ENCODE results near the gene CCDC9B.

Gene CCDC9B

DNA sequence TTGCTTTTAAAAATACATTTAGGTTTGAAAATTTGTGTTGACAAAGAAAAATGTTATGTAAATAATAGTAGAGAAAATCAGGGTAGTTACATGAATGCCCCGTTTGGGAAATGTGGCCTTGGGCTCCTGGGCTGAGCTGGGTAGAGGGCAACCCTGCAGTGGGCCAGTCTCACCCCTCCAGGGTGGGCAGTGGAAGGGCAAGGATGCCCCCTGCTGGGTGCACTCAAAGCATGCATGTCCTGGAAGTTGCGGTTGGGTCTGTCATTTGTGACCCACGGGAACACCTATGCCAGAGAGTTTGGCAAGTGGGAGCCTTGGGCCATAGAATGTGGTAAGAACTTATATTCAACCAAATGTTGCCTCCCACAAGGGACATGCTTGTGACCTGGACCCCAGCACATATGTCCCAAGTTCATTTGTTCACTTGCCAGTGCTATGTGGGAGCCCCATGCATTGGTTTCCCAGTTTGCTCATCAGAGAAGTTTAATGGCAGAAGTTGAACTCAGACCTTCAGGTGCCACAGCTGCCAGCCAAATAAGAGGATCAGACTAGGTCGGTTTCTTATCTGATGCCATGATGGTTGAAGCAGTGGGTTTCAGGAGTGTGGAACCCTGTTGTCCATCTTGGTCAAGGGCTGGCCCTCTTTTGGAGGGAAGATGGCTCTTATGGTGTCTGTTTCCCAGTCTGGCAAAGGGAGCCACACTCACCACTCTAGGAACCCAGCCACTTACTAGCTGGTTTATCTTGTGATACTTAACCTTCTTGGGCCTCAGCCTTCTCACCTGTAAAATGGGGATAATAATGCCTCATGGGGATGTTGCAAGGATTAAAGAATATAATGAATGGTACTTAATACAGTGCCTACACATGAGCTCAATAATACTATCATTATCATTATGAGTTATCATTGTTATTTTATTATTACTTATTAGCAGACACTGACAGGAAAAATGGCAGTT lies 30.5 kb downstream of the CCDC9B start:
- DNase-seq (ENCODE audit: low read depth in 2 of 2), result peak; percentile 39 to 61

- DNase-seq (ENCODE audit: low read depth in 2 of 2), result no peak
Measured at GRCh38 chr15:40309344-40309862, 31.3 kb downstream of the CCDC9B start.

DNA sequence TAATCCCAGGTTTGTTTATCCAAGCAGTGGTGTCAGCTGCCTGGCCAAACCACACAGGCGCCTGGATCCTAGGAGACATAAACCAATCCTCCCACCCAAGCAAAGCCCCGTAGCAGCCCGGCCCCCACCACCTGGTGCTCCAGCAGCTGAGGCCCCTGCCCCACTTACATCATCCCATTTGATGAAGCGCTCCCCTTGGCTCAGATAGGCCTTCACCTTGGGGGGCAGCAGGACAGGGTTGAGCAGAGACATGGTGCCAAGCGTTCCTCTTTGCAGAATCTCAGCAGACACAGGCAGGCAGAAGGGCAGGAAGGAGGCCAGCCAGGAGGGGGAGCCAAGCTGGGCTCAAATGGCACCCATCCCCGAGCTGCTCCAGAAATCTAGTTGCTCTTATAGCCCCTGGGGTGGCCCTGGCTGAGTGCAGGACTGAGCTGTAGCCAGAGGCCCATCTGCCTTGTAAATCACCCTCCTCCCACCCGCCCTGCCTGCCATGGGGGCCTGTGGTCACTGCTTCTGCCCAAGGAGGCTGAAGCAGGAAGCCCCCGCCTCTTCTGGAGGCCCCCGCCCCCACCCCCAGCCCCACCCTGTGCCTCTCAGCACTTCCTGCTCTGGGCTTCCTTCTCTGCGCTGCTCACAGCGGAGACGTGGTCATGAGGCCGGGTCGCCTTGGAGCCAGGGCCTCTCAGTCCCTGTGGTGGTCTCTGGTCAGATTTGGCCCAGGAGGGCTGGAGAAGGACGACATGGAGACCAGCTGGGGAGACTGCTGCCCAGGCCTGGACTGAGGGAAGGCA lies 33.1 kb downstream of the CCDC9B start, which contains the start of gene PLCB2:
Gene PLCB2, minus strand, starts transcription at position 515 of the 791 bp plus-strand sequence. Its CDS starts 263 bp downstream, at position 252.
- peak; percentile 31 to 52 for DNase-seq (ENCODE audit: low read depth in 2 of 2)

GRCh38 chr15:40306908-40307307 lies 33.8 kb downstream of the CCDC9B start:
- no peak for DNase-seq (ENCODE audit: low read depth in 2 of 2)

DNA sequence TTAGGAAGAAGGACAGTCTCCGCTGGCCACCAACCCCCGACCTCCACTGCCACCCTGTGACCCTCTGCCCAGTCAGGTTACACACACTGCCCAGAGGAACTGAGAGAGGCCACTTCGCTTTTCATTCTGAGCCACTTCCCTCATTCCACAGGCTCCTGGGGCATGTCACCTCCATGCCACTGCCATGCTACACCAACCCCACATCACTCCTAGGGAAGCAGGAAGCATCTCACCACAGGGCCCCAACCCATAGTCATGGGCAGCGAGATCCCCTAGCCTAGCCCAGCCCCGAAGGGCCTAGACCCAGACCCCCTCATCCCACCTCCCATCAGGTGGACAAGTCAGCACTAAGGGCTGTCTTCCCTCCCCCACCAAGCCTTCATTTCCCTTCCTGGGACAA lies 34.4 kb downstream of the CCDC9B start:
- DNase-seq (ENCODE audit: low read depth in 2 of 2), result no peak

DNA sequence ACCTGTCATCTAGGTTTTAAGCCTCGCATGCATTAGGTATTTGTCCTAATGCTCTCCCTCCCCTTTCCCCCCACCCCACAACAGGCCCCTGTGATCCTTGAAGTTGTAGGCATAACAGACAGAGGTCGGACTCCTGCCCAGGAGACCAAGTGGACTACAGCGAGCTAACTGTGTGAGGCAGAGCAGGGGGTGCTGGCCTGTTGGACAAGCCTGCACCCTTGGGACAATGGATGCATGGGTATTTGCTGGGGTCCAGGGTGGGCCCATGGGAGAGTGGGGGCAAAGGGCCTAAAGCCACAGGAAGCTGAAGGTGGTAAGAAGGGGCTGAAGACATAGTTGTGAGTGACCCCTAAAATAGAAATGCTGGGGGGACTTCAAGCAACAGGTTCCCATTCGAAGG lies 35.5 kb downstream of the CCDC9B start:
- DNase-seq (ENCODE audit: low read depth in 2 of 2), result no peak

- no peak for DNase-seq (ENCODE audit: low read depth in 2 of 2)
Measured at GRCh38 chr15:40303576-40303975, 37.2 kb downstream of the CCDC9B start.

- no peak for DNase-seq (ENCODE audit: low read depth in 2 of 2)
Measured at GRCh38 chr15:40302981-40303380, 37.8 kb downstream of the CCDC9B start.

- DNase-seq (ENCODE audit: low read depth in 2 of 2), result no peak
Measured at GRCh38 chr15:40302288-40302886, 38.4 kb downstream of the CCDC9B start.

DNA sequence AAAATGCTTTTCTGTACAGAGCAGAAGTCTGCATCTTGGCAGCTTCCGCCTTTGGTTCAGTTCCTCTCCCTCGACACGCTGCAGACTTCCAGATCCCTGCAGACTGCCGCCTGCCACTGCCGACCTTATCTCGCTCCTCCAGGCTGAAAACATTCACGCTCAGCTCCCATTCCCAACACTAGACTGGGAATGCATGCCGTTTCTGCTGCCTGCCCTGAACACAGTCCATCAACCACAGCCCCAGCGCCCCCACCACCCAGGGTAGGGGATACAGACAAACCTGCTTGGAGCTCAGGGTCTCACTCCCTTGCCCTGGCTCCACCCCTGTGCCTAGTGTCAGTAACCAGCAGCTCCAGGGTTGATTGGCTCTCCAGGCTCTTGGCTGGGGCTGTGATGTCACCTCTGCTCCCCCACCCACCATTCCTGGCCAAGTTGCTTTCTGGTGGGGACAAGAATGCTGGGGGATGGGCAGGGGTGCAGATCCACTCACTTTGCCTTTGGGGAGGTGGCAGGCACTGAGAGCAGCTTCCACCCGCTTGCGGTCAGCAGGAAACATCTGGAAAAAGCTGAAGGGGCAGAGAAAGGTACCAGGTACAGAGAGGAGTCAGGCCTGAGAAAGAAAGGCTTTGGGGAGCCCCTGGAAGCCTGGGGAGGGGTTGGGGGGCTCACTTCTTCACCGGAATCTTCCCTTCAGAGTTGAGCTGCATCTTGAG lies 39.1 kb downstream of the CCDC9B start:
- no peak for DNase-seq (ENCODE audit: low read depth in 2 of 2)

GRCh38 chr15:40300771-40301170 lies 40.0 kb downstream of the CCDC9B start:
- DNase-seq (ENCODE audit: low read depth in 2 of 2), result no peak

DNA sequence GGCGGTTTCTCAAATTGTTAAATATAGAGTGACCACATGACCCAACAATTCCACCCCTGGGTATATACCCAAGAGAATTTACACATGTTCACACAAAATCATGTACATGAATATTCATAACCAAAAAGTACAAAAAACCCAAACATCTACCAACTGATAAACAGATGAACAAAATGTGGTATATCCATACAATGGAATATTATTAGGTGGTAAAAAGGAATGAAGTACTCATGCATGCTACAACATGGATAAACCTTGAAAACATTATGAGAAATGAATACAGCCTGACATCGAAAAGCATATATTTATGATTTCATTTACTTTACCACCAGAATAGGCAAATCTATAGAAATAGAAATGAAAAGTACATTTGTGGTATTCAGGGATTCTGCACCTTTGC lies 40.4 kb downstream of the CCDC9B start:
- DNase-seq (ENCODE audit: low read depth in 2 of 2), result no peak

- no peak for DNase-seq (ENCODE audit: low read depth in 2 of 2)
Measured at GRCh38 chr15:40298216-40298935, 42.4 kb downstream of the CCDC9B start.

- no peak for DNase-seq (ENCODE audit: low read depth in 2 of 2)
Measured at GRCh38 chr15:40297356-40297755, 43.4 kb downstream of the CCDC9B start.

- no peak for DNase-seq (ENCODE audit: low read depth in 2 of 2)
Measured at GRCh38 chr15:40296561-40297230, 44.0 kb downstream of the CCDC9B start.

- no peak for DNase-seq (ENCODE audit: low read depth in 2 of 2)
Measured at GRCh38 chr15:40295877-40296560, 44.7 kb downstream of the CCDC9B start.

DNA sequence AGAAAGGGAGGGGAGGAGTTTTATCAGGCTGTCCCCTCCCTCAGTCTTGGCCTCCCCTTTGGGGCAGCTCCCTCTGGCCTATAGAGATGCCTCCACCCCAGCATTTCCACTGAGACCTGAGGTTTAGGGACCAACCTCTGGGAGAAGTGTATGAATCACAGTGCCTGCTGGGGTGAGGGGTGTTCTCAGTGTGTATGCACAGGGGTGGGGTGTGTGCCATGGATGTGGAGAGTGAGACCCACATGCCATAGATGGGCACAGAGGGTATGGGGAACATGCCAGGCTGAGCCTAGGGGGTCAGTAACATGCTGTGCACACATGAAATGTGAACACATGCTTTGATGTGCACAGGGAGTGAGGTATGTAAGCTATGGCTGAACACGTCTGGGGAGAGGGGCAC lies 45.4 kb downstream of the CCDC9B start:
- DNase-seq (ENCODE audit: low read depth in 2 of 2), result no peak

DNA sequence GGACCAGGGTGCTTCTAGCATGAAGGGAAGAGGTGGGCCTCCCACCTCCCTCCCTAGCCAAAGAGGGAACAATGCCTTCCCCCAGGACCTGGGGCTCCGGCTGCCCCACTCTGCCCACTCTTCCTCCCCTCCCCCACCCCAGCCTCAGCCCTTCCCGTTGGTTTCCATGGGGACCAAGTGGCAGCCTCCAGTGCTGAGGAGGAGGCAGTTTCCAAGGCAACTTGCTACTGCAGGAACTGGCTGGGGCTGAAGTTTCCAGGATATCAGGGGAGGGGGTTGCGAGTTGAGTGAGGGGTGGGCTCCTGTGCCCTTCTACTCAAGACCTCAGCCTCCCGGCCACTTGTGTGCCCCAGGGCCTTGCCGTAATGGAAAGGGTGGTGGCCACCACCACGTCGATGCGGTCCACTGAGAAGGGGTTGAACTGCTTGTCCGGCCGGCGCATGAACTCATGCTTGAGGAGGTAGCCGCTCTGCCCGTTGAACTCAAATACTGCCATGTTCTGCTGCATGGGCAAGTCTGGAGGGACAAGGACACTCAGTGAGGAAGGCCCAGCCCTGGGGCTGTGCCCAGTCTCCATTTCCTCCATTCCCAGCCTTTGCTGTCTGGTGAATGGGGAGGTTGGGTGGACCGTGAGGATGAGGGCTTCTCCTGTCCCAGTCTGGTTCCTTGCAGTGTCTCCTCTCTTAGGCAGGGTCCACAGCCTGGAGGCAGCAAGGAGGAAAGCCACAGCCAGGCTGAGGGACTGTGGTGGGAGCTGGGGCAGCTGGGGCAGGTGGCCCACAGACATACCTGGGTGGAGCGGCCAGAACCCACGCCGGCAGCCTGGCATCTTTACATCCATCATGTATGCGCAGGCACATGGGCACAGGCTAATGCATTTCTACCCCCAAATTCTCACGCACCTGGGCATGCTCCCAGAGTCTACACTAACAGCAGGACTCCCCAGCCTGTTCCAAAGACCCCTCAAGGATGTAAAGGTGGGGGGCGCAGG lies 46.5 kb downstream of the CCDC9B start:
- DNase-seq (ENCODE audit: low read depth in 2 of 2), result no peak
